HG02678 (cell line): ENCODE data around the gene TCHHL1.

ENCODE experiments used
- ATAC-seq: cut with Tn5 transposase; IDR thresholded peaks from one replicate; pipeline ENCODE4 v1.9.1; 2021; ENCODE audit warnings: mild to moderate bottlenecking, moderate library complexity; ENCODE audit not compliant: unreplicated experiment

The TCHHL1 gene

DNA sequence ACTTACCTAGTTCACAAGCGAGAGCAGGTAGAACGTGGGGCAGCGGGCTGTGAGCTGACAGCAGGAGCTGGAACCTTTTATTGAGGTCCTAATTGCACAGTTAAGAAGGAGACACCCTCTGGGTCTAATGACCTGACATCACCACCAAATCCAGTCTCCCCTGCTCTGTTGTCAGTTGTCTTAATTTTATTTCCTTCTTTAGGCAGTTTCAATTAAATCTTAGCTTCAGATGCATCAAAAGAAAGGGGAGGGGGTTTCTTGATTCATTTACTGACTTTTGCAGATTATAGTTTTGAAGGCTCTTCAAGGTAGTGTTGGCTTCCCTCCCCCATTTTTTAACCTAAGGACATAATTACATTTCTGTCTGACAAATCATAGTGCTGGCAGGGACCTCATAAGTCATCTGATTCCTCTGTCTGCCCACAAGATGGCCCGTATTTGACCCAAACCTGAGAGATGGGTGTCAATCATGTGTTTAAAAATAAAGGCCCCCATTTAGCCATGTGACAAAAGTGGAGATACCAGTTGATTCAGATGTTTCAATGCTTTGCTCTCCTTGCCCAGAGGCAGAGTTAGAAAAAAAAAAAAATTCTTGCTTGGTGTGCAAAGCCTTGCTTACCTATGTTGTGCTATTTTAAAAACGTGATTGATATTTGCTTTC is at the start of gene TCHHL1:
TCHHL1 (minus strand) TSS at position 51 of the 661 bp plus-strand sequence. CDS start 921 bp downstream, outside the sequence.
- ATAC-seq: no peak

DNA sequence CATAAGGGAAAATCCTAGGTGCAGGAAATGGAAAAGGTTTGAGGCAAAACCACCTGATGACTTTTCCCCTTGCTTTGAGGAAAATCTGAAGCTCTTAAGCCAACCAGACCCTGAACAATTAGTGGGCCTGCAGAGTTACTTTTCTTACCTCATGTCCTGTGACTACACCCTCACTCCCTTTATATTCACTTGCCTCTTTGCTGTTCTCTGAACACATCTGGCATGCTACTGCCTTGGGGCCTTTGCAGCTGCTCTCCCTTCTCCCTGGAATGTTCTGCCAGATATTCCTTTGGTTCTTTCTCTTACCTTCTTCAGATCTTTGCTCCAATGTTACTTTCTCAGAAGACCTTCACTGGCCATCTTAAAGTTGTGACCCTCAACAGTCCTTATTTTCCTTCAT is 48.4 kb upstream of the TCHHL1 start:
- no peak for ATAC-seq

DNA sequence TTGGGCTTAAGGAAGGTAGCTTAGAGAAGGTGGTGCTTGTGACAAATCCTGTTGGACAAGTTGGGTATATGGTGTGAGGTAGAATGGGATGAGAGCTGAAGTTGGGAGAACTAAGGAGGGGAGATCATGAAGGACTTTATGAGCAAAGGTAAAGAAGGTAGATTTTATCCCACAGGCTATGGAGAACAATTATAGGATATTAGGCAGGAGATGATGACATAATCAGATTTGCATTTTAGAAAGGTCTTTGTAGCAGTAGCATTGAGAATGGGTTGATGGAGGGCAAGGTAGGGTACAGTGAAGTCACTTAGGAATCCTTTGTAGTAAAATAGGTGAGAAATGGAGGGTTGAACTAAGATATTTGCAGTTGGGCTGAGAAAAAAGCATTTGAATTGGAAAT is 41.3 kb upstream of the TCHHL1 start:
- ATAC-seq: no peak

DNA sequence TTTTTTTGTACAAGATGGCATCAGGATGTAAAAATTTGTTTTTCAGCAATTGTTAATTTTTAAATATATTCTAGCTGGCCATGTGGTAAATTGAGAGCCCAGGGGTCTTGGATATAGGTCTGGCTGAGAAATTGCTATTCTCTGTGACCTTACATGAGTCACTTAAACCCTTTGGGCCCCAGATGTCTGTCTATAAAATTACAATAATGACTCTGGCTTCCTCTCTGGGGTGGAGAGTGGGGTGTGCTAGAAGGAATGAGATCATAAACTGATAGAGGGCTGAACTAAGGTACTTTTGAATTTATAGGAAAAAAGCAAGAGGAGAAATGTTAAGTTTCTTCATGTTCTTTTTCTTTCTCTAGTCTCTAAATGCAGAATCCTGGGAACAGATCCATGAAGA is 38.8 kb upstream of the TCHHL1 start:
- no peak for ATAC-seq

DNA sequence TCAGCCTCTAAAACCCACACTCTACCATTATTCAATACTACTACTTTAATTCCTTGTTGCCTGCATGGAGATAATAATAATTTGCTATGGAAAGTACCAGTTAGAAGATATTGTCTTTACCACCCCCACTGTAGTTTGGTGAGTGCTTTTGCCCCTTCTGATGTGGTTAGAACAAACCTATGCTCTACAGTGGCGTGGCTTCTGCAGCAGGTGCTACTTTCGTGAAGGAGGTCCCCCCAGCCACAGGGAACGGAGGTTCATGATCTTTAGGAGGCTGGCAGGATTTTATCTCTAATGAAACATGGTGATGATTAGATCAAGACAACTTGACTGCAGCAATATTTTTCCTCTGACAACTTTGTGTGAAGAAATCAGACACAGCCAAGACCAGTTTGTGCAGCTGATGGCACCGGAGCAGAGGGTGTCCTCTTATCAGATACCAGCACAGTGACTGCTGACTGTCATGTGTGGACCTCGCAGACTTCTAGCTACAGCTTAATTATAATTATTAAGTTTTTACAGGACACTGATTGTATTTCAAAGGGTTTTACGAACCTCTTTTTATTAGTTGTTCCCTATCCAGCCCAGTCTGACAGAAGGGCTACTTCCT is 37.1 kb upstream of the TCHHL1 start:
- ATAC-seq: no peak

DNA sequence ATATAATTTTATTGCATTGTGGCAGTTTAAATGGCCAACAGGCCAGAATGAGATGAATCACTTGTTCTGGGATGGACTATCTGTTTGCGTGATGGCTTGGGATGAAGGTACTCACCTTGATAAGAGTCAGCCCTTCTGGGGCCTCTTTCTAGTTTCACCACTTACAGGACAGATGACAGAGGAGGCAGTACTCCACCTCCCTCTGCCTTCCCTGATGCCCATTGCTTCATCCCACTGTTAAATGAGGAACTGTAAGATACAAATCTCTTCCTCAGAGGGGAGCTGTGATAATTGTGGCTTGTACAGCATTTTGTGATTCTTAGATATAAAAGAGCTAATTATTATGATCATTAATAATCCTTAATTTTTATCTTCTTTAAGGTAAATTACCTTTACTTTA is 30.1 kb upstream of the TCHHL1 start:
- no peak for ATAC-seq

DNA sequence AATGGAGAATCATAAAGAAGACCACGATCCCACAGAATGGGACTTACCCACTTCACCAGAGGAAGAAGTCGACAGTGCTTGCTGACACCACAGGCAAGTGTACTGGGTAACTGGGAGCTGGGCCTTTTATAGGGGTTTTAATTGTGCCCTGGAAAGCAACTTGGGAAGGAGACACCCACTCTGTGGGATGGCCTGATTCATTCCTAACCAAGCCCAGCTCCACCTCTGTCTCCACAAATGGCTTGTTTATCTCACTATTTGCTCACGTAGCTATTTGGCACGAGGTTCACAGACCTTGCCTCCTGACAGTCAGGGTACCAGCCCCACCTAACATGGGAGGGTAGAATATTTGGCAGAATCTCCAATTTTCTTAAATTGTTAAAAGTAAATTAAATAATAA is 26.5 kb upstream of the TCHHL1 start, which contains the start of gene TCHH:
TCHH (minus strand) TSS at position 101 of the 400 bp plus-strand sequence. CDS start 1,364 bp downstream, outside the sequence.
- ATAC-seq: no peak

DNA sequence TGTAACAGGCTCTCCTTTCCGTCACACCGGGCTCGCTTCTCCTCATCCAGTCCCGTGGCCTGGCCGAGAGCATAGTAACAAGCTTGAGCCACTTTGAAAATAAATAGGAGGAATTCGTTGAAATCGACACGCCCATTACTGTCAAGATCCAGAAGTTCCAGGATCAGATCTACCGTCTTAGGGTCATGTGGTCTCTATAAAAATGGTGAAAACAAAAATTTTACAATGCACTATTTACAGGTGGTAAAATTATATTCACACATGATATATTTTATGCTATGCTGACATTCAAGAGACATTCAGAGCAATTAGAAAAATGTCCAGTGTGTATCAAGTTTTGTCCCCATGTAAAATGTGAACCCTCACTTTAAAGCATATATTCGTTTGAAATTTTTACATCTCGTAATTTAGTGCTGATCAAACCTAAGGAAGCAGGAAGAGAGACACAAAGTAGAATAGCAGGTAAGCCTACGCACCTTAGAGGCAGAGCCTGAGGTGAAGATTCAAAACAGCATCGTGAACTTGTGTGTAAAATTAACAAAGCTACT is 24.1 kb upstream of the TCHHL1 start:
- ATAC-seq: no peak

DNA sequence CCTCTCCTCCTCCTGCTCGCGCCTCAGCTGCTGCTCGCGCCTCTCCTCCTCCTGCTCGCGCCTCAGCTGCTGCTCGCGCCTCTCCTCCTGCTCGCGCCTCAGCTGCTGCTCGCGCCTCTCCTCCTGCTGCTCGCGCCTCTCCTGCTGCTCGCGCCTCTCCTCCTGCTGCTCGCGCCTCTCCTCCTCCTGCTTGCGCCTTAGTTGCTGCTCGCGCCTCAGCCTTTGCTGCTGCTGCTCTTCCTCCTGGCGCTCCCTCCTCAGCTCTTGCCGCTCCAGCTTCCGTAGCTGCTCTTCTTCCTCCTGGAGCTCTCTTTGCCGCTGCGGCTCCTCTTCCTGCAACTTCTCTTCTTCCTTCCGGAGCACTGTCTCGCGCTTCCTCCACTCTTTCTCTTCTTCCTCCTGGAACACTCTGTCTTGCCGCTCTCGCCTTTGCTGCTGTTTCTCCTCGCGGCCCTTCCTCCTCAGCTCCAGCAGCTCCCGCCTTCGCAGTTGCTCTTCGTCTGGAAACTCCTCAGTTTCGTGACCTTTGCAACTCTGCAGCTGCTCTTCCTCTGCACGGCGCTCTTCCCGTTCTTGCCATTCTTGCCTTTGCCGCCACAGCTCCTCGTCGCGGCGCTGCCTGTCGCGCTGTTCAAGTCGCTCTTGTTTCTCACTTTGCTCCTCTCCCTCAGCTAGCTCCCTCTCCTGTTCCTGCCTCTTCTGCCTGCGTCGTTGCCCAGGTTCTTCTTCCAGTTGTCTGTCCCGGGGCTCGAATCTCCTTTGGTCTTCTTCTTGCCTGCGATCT is 23.4 kb upstream of the TCHHL1 start:
- no peak for ATAC-seq

DNA sequence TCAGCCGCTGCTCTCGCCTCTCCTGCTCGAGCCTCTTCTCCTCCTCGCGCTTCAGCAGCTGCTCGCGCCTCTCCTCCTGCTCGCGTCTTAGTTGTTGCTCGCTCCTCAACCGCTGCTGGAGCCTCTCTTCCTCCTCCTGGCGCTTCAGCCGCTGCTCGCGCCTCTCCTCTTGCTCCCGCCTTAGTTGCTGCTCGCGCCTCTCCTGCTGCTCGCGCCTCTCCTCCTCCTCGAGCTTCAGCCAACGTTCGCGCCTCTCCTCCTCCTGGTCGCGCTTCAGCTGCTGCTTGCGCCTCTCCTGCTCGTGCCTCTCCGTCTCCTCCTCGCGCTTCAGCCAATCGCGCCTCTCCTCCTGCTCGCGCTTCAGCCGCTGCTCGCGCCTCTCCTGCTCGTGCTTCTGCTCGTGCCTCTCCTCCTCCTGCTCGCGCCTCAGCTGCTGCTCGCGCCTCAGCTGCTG is 22.7 kb upstream of the TCHHL1 start:
- no peak for ATAC-seq

DNA sequence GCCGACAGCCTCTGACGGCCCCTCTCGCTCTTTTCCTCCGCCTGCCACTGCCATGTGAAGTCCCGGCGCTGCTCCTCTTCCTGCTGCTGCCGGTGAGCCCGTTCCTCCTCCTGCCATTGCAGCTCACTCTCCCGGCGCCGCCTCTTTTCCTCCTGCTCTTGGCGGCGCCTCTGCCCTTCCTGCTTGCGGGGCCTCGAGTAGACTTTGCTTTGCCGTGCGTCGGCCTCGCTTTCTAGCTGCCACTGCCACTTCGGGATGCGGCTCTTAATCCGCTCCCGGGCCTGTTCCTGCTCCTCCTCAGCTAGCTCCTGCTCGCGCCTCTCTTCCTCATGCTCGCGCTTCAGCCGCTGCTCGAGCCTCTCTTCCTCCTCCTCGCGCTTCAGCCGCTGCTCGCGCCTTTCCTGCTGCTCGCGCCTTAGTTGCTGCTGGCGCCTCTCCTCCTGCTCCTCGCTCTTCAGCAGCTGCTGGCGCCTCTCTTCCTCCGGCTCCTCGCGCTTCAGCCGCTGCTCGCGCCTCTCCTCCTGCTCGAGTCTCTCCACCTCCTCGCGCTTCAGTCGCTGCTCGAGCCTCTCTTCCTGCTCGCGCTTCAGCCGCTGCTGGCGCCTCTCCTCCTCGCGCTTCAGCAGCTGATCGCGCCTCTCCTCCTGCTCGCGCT is 22.1 kb upstream of the TCHHL1 start:
- ATAC-seq: no peak

DNA sequence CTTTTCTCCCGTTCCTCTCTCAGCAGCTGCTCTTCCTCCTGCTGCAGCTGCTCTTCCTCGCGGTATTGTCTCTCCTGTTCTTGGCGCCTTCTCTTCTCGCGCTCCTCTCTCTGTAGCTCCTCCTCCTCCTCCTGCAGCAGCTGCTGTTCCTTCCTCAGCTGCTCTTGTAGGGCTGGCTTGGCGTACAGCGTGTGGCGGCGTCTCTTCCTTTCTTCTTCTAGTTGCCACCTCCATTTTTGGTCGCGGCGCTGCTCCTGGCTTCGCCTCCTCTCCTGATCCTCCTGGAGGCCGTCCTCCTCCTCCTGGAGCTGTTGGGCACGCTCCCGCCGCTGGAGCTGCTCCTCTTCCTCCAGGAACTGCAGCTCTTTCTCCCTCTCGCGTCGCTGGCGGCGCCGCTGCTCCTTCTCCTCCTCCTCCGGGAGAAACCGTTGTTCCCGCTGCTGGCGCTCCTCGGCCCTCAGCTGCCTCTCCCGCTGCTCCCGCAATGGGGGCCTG is 21.5 kb upstream of the TCHHL1 start:
- ATAC-seq: no peak

DNA sequence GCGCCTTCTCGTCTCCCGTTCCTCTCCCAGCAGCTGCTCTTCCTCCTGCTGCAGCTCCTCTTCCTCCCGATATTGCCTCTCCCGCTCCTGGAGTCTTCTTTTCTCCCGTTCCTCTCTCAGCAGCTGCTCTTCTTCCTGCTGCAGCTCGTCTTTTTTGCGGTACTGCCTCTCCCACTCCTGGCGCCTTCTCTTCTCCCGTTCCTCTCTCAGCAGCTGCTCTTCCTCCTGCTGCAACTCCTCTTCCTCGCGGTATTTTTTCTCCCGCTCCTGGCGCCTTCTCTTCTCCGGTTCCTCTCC is 21.1 kb upstream of the TCHHL1 start:
- no peak for ATAC-seq

DNA sequence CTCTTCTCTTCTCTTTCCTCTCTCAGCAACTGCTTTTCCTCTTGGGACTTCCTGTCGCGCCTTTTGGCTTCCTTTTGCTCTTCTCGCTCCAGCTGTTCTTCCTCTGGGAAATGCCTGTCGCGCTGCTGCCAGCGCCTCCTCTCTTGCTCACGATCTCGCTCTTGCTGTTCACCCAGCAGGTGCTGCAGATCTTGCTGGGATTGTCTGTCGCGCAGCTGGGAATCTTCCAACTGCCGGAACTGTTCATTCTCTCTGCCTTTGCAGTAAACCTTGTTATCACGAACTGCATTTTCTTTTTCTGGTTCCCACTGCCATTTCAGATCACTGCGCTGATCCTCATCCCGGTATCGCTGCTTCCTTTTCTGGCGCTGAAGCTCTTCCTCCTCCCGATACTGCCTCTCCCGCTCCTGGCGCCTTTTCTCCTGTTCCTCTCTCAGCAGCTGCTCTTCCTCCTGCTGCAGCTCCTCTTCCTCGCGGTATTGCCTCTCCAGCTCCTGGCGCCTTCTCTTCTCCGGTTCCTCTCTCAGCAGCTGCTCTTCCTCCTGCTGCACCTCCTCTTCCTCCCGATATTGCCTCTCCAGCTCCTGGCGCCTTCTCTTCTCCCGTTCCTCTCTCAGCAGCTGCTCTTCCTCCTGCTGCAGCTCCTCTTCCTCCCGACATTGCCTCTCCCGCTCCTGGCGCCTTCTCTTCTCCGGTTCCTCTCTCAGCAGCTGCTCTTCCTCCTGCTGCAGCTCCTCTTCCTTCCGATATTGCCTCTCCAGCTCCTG is 20.6 kb upstream of the TCHHL1 start:
- no peak for ATAC-seq

DNA sequence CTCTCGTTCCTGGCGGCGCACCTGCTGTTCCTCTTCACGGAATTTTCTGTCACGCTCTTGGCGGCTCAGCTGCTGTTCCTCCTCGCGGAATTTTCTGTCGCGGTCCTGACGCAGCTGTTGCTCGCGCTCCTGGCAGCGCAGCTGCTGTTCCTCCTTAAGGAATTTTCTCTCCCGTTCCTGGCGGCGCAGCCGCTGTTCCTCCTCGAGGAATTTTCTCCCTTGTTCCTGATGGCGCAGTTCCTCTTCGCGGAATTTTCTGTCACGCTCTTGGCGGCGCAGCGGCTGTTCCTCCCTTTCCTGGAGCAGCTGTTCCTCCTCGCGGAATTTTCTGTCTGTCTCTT is 20.0 kb upstream of the TCHHL1 start:
- no peak for ATAC-seq

DNA sequence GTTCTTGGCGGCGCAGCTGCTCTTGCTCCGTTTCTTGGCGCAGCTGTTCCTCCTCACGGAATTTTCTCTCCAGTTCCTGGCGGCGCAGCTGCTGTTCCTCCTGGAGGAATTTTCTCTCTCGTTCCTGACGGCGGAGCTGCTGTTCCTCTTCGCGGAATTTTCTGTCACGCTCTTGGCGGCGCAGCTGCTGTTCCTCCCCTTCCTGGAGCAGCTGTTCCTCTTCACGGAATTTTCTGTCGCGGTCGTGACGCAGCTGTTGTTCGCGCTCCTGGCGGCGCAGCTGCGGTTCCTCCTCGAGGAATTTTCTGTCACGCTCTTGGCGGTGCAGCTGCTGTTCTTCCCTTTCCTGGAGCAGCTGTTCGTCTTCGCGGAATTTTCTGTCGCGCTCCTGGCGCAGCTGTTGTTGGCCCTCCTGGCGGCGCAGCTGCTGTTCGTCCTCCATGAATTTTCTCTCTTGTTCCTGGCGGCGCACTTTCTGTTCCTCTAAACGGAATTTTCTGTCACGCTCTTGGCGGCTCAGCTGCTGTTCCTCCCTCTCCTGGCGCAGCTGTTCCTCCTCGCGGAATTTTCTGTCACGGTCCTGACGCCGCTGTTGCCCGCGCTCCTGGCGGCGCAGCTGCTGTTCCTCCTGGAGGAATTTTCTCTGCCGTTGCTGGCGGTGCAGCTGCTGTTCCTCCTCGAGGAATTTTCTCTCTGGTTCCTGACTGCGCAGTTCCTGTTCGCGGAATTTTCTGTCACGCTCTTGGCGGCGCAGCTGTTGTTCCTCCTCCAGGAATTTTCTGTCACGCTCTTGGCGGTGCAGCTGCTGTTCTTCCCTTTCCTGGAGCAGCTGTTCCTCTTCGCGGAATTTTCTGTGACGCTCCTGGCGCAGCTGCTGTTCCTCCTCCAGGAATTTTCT is 19.4 kb upstream of the TCHHL1 start:
- ATAC-seq: no peak

DNA sequence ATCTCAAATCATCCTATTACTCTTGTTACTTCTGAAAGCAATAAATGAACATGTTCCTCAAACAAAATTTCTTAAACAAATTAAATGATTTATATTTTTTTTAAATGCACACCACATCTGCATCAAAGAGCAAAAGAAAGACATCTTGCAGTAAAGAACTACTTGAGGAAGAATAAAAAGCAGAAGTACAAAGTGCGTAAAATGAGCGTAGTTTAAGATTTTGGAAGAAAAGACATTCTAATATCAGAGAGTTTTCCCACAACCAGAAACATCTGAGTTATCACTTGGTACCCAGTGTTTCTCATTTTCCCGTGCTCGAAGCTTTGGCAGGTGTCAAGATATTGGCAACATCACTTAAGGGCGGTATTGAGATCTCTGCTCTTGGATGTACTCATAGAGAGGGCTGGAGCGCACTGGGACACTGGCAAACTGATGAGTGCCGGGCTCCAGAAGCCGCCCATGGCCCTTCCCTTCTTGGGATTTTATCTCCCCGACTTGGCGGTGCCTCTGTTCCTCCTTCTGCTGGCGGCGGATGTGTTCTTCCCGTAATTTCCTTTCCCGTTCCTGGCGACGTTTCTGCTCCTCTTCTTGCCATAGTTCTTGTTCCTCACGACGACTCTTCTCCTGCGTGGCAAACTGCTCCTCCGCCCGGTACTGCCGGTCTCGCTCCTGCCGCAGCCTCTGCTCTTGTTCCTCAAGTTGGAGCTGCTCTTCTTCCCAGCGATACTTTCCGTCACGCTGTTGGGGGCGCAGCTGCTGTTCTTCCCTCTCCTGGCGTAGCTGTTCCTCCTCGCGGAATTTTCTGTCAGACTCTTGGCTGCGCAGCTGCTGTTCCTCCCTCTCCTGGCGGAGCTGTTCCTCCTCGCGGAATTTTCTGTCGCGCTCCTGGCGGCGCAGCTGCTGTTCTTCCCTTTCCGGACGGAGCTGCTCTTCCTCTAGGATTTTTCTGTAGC is 18.4 kb upstream of the TCHHL1 start:
- no peak for ATAC-seq

DNA sequence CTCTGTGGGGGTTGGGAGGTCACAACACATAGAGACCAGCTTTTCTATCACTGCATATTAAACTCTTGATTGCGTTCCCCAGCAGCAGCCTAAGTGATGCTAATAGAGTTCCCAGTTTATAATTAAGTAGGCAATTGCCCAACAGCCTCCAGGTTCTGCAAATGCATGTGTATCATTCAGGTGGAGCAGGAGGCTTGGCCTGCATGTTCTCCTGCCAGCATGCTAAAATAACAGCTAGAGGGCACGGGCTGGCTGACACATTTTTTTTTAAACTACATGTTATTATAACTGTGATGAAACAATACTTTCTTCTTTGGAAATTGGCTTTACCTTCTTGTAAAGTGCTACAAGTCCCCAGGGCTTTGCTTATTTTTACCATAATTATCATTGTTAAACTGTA is 16.0 kb upstream of the TCHHL1 start:
- no peak for ATAC-seq
